HepG2 (cell line): ENCODE data around the gene FIZ1. TPM values are rescaled to one million over a fixed set of nuclear protein-coding genes. Genes with fewer than 3 reads are reported as not detected.

ENCODE experiments used
- ATAC-seq: fragments of 200-7000 bp; cut with Tn5 transposase; 3 replicates; pipeline ENCODE4 v1.9.1; 2020; ENCODE audit warnings: mild to moderate bottlenecking, moderate library complexity
- BruUV-seq: library from RNA; stranded (reverse); fragments of 400-500 nt; replicated peaks from 2 replicates; lab custom pipeline; 2021; lab: Mats Ljungman, UMichigan
- CTCF ChIA-PET: fragments of 300-600 bp; formaldehyde crosslinking; extraction: SDS; loops from one replicate; lab custom pipeline; 2021; ENCODE audit warnings: low total read pairs, inconsistent platforms, low intra/inter-chr PET ratio; lab: Yijun Ruan, JAX
- POLR2A ChIA-PET: fragments of 350-600 bp; sonication (Branson Sonifier 250); formaldehyde crosslinking; loops from one replicate; lab custom pipeline; 2020; ENCODE audit warnings: antibody characterized with exemption, inconsistent platforms; lab: Yijun Ruan, JAX
- DNase-seq: peaks from one replicate; pipeline ENCODE4 v3.0.0-alpha.2; 2015; ENCODE audit warnings: low spot score
- FAIRE-seq: peaks from 3 replicates; lab custom pipeline; 2011; peaks lifted over from hg19 to GRCh38; lab: Jason Lieb, UNC
- H2AFZ ChIP-seq: one replicate; pipeline ENCODE4 v1.6.1; 2011; ENCODE audit warnings: low read length, inconsistent platforms
- H3K27ac ChIP-seq: fragments of 300-600 bp; 3 replicates; pipeline ENCODE4 v1.8.0; 2011; ENCODE audit warnings: mixed run types, mild to moderate bottlenecking, mixed read lengths, low read length, inconsistent platforms; ENCODE audit not compliant: insufficient read depth; ENCODE audit errors: extremely low read length
- H3K27me3 ChIP-seq, 2 experiments: fragments of 200-600 bp in 1 of 2; 2 replicates in 1 of 2; 3 replicates in 1 of 2; pipeline versions ENCODE4 v1.6.0 to v1.8.0; 2011; ENCODE audit warnings: low read length in 2 of 2, mild to moderate bottlenecking in 2 of 2, moderate library complexity in 2 of 2, inconsistent platforms in 1 of 2; ENCODE audit not compliant: insufficient read depth in 2 of 2, control insufficient read depth in 1 of 2
- H3K36me3 ChIP-seq, 2 experiments: fragments of 200-600 bp in 1 of 2; replicated peaks in 1 of 2; 2 replicates in 1 of 2; 3 replicates in 1 of 2; pipeline versions ENCODE4 v1.5.1 to v1.8.0; 2011; ENCODE audit warnings: low read length in 2 of 2, inconsistent platforms in 1 of 2; ENCODE audit not compliant: insufficient read depth in 2 of 2, control insufficient read depth in 1 of 2
- H3K4me1 ChIP-seq: 2 replicates; pipeline ENCODE4 v1.5.1; 2012; ENCODE audit warnings: low read length, inconsistent platforms; ENCODE audit not compliant: insufficient read depth
- H3K4me2 ChIP-seq: 2 replicates; pipeline ENCODE4 v1.6.0; 2011; ENCODE audit warnings: low read depth, low read length, inconsistent platforms
- H3K4me3 ChIP-seq, 3 experiments: fragments of 200-600 bp in 1 of 3; sonication (generic), shearing (Covaris generic) in 1 of 3; replicated peaks in 1 of 3; 2 replicates each; pipeline ENCODE4 v1.5.1; 2011 to 2016; ENCODE audit warnings: low read length in 3 of 3, inconsistent platforms in 2 of 3, low read depth in 2 of 3, mild to moderate bottlenecking in 2 of 3, control low read depth in 1 of 3, mixed read lengths in 1 of 3; ENCODE audit not compliant: insufficient read depth in 1 of 3
- H3K79me2 ChIP-seq: one replicate; pipeline ENCODE4 v1.6.1; 2011; ENCODE audit warnings: low read length, inconsistent platforms; ENCODE audit not compliant: insufficient read depth
- H3K9ac ChIP-seq: 2 replicates; pipeline ENCODE4 v1.6.0; 2011; ENCODE audit warnings: mild to moderate bottlenecking, low read depth, low read length, inconsistent platforms; ENCODE audit not compliant: insufficient read depth
- H3K9me3 ChIP-seq: 2 replicates; pipeline ENCODE4 v1.5.1; 2012; ENCODE audit warnings: mild to moderate bottlenecking, low read length
- H4K20me1 ChIP-seq: 2 replicates; pipeline ENCODE4 v1.6.0; 2011; ENCODE audit warnings: inconsistent platforms, mild to moderate bottlenecking, low read length, moderate library complexity; ENCODE audit not compliant: insufficient read depth
- ATF7-NPFF ChIP-seq: sonication (generic); formaldehyde crosslinking; IDR thresholded peaks from 2 replicates; pipeline ENCODE4 v1.8.1; 2023; ENCODE audit warnings: mild to moderate bottlenecking, low read depth, missing genetic modification reagents, moderate library complexity
- KLF15 ChIP-seq: sonication (generic); formaldehyde crosslinking; IDR thresholded peaks from 2 replicates; pipeline ENCODE4 v1.8.1; 2023; ENCODE audit warnings: borderline replicate concordance, mild to moderate bottlenecking, inconsistent platforms, missing genetic modification reagents, mixed read lengths
- MLLT10 ChIP-seq: sonication (generic); formaldehyde crosslinking; IDR thresholded peaks from 2 replicates; pipeline ENCODE4 v1.4.0; 2020; ENCODE audit warnings: missing genetic modification reagents
- NFE2 ChIP-seq: sonication (generic); formaldehyde crosslinking; IDR thresholded peaks from 2 replicates; pipeline ENCODE4 v1.4.0; 2020; ENCODE audit warnings: missing genetic modification reagents
- NFIC ChIP-seq: IDR thresholded peaks from 2 replicates; pipeline ENCODE4 v1.6.1; 2012; ENCODE audit warnings: mild to moderate bottlenecking, low read length, inconsistent platforms
- RBFOX2 ChIP-seq: fragments of 200-400 bp; formaldehyde crosslinking; IDR thresholded peaks from 2 replicates; pipeline ENCODE4 v1.6.1; 2017; ENCODE audit warnings: low read depth, mild to moderate bottlenecking, low read length
- SMAD3 ChIP-seq: sonication (generic); formaldehyde crosslinking; IDR thresholded peaks from 2 replicates; pipeline ENCODE4 v1.4.0; 2020; ENCODE audit warnings: missing genetic modification reagents
- ZNF17 ChIP-seq: sonication (generic); formaldehyde crosslinking; IDR thresholded peaks from 2 replicates; pipeline ENCODE4 v1.5.0; 2020; ENCODE audit warnings: mild to moderate bottlenecking, missing genetic modification reagents
- ZNF207 ChIP-seq: fragments of 450-650 bp; IDR thresholded peaks from 2 replicates; pipeline ENCODE4 v1.6.1; 2016; ENCODE audit warnings: antibody characterized with exemption, borderline replicate concordance
- ZNF589 ChIP-seq: sonication (generic); formaldehyde crosslinking; conservative IDR thresholded peaks from 2 replicates; pipeline ENCODE4 v1.8.0; 2022; ENCODE audit warnings: mild to moderate bottlenecking, moderate library complexity, missing genetic modification reagents
- WGBS: methylation state at CpG from one replicate; pipeline ENCODE4 v1.1.6; 2017; ENCODE audit warnings: low lambda C conversion rate; 5-methylcytosine and 5-hydroxymethylcytosine counted together
- in situ Hi-C: cut with HindIII; loops from 2 replicates; pipeline ENCODE4 v1.10.0; 2017; ENCODE audit warnings: low pct_unique_long_range_greater_than_20kb; ENCODE audit not compliant: extremely low pct_ligation_motif_present
- intact Hi-C: fragments of 100-400 bp; cut with micrococcal nuclease; formaldehyde crosslinking; loops from one replicate; pipeline ENCODE4 v1.10.0; 2022; ENCODE audit not compliant: unreplicated experiment
- polyA plus RNA-seq, 8 experiments: library from polyadenylated mRNA; depleted of rRNA in 3 of 8; stranded (reverse) in 7 of 8; unstranded in 1 of 8; fragments of >200 nt; fragmentation: Illumina TruSeq in 4 of 8; extraction: Trizol in 4 of 8; gene quantifications; 2 replicates each; pipeline versions ENCODE4 v1.2.1 to v1.2.3, GENCODE V29; 2011 to 2016; ENCODE audit warnings: low read depth in 4 of 8, missing spikeins in 1 of 8, mixed read lengths in 1 of 8; ENCODE audit not compliant: insufficient read depth in 1 of 8
- total RNA-seq, 5 experiments: library from RNA; depleted of rRNA; stranded (reverse); fragments of >200 nt; fragmentation: Illumina TruSeq; extraction: Trizol; gene quantifications; 2 replicates each; pipeline ENCODE4 v1.2.3, GENCODE V29; 2016; ENCODE audit warnings: low read depth in 1 of 5
- TF ChIP-seq, protein P1 (sequence below): sonication (generic); formaldehyde crosslinking; IDR thresholded peaks from 2 replicates; pipeline ENCODE4 v1.4.0; 2020; ENCODE audit warnings: mild to moderate bottlenecking, missing genetic modification reagents

FIZ1 gene
- total and polyA plus RNA-seq, 2 of the 13 experiments (the other 11 are each of a cell fraction or from before 2014, with no cell fraction given): 3.6 to 5.9 TPM

DNA sequence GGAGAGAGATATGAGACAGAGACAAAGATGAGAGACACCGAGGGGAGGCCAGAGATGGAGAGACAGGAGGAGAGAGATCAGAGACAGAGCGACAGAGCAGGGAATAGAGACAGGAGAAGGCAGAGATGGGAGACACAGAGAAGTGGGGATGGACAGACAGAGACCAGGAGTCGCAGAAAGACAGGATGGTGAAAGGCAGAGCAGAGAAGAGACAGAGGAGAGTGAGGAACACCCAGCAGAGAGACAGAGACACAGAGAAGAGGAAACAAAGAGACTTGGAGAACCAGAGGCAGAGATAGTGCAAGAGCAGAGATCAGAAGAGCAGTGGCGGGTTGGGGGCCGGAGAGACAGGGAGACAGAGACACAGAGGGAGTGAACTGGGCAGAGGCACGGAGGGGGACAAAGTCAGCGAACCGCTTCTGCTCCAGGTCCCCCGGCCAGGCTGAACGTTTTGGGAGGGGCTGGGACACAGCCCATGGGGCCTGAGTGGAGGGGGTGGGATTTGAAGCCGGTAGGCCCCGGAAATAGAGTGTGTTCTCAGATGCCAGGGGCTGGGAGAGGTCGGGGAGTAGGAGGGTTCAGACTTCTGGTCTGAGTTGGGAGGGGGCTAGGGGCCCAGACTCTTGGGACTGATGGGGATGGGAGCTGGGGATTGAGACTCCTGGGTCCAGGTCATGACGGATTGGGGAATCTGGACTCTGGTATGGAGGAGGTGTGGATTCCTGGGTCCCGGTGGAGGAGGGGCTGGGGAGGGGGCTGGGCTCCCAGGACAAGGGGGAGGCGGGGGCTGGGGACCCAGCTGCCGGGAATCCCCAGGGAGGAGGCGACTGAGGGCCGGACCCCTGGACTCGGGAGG, 19.3 kb downstream of the FIZ1 start (continued):
- TF ChIP-seq, protein P1, sequence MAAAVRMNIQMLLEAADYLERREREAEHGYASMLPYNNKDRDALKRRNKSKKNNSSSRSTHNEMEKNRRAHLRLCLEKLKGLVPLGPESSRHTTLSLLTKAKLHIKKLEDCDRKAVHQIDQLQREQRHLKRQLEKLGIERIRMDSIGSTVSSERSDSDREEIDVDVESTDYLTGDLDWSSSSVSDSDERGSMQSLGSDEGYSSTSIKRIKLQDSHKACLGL: no peak
- TF ChIP-seq NFE2: no peak
- no peak for TF ChIP-seq ATF7-NPFF (CRISPR knock-in tag)
- no peak for TF ChIP-seq SMAD3 (CRISPR knock-in tag)
- TF ChIP-seq ZNF207: no peak
- TF ChIP-seq ZNF589: no peak
- no peak for TF ChIP-seq KLF15
- no peak for TF ChIP-seq NFIC
- TF ChIP-seq ZNF17 (CRISPR knock-in tag): no peak

DNA sequence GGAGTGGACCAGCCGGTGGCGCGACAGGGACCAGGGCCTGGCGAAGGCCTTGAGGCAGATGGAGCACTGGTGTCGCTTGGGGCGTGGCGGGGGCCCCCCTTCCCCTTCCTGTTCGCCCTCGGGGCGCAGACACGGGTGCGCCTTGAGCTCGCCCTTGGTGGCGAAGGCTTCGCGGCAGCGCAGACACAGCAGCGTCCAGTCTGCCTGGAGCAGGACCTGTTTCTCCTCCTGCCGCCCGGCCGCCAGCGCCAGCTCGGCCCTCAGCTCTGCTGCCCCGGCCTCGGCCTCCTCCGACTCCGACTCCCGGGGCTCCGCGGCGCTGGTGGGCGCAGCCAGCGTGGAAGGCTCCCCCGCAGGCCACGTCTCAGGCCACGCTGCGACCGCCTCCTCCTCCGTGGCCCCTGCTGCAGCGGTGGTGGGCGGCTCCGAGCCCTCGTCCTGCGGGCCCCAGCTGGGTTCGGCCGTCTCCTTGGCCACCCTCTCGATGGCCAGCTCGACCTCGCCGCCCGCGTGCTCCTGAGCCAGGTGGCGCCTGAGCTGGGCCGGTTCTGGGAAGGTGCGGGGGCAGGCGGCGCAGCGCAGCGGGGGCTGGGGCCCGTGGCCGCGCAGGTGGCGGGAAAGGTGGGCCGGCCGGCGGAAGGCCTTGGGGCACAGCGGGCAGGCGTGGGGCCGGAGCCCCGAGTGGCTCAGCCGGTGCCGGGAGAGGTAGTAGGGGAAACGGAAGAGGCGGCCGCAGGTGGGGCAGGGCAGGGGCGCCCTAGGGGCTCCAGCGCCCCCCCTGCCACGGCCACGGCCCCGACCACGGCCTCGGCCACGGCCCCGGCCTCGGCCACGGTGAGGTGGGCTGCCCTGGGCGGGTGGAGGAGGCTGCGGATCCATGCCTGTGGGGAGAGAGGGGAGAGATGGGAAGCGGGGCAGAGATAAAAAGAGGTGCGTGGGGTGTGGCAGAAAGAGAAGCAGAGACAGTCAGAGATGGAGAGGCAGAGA, 20.3 kb downstream of the FIZ1 start:
- ATAC-seq (no peak), DNase-seq (no peak), FAIRE-seq (no peak)
- ChIA-PET POLR2A (no interaction called here), CTCF (no interaction called here)
- Histone ChIP-seq H3K27ac (peak overlapping the region; percentile 79), H3K4me2 (peak overlapping the region; percentile 93), H2AFZ (no peak overlapping the region), H3K4me1 (peaks cover 28% of the 10 kb centered on the region), H4K20me1 (no peaks in the 10 kb centered on the region), H3K9me3 (no peaks in the 10 kb centered on the region), H3K27me3 (no peaks in the 10 kb centered on the region), H3K79me2 (peaks cover 9% of the 10 kb centered on the region), H3K9ac (peak overlapping the region; percentile 85; the same call in 1 of the 2 replicates), H3K4me3 (peak overlapping the region; percentile 88 to 97 (median 95)), H3K36me3 (0 out of 5 replicates have a peak, but pooled peaks cover 0 to 8% of the 10 kb centered on the region in 2 experiments)
- intact Hi-C loops: no loop called here
- 96% methylated on average over 80 of the region's 90 CpGs for WGBS
- TSS peak; percentile 43 for BruUV-seq
- TF ChIP-seq MLLT10 (CRISPR knock-in tag): no peak
- peak; percentile 57 for TF ChIP-seq RBFOX2
- in situ Hi-C loops: no loop called here
